Uterus (tissue), 4 donors: ENCODE measurements around the gene ST6GALNAC3. TPM values are rescaled to one million over a fixed set of nuclear protein-coding genes. Genes with fewer than 3 reads are reported as not detected.
"Not testable (repeated sequence)": the region's sequence is repeated elsewhere in the genome, so short reads cannot be mapped to it uniquely, and the experiment has no call there.

Experiments
- DNase-seq, 2 donors: peaks; one replicate each; pipeline ENCODE4 v3.0.0-alpha.2; 2019 to 2020
- H3K27ac ChIP-seq, 2 donors: fragments of 200-600 bp; sonication (generic); 1 replicate in 1 of 2; 2 replicates in 1 of 2; pipeline ENCODE4 v1.5.1; 2016 to 2018
- H3K27me3 ChIP-seq, 2 donors: fragments of 200-600 bp; sonication (generic); one replicate each; pipeline ENCODE4 v1.5.1; 2018 to 2019; ENCODE audit warnings: control low read depth in 1 of 2
- H3K36me3 ChIP-seq, 2 donors: fragments of 200-600 bp; sonication (generic); one replicate each; pipeline ENCODE4 v1.5.1; 2019; ENCODE audit warnings: control low read depth in 1 of 2
- H3K4me1 ChIP-seq, 2 donors: fragments of 200-600 bp; sonication (generic); one replicate each; pipeline ENCODE4 v1.5.1; 2018 to 2019; ENCODE audit warnings: control low read depth in 1 of 2
- H3K4me3 ChIP-seq, 2 donors: fragments of 200-600 bp; sonication (generic); 1 replicate in 1 of 2; 2 replicates in 1 of 2; pipeline ENCODE4 v1.5.1; 2018 to 2019; ENCODE audit warnings: mild to moderate bottlenecking in 1 of 2
- H3K9me3 ChIP-seq, 2 donors: fragments of 200-600 bp; sonication (generic); one replicate each; pipeline ENCODE4 v1.5.1; 2019; ENCODE audit warnings: control low read depth in 1 of 2
- POLR2A ChIP-seq, 2 donors: fragments of 450-650 bp; IDR thresholded peaks; one replicate each; pipeline ENCODE4 v1.6.1; 2016; ENCODE audit warnings: antibody characterized with exemption in 2 of 2, mild to moderate bottlenecking in 1 of 2, moderate library complexity in 1 of 2
- intact Hi-C: fragments of 100-400 bp; cut with DNase I; formaldehyde crosslinking; loops from one replicate; pipeline ENCODE4 v1.15.1; 2023; ENCODE audit warnings: low total_unique reads
- total RNA-seq, 4 donors: library from RNA; depleted of rRNA in 3 of 4; stranded (reverse); fragments of >200 nt in 3 of 4; gene quantifications; one replicate each; pipeline versions ENCODE4 v1.1.0 to v1.2.4, GENCODE V29; 2014 to 2023
- TF ChIP-seq, protein P1 (sequence below), 4 experiments: fragments of 200-600 bp in 2 of 4; fragments of 450-650 bp in 2 of 4; sonication (generic) in 2 of 4; IDR thresholded peaks; one replicate each; pipeline ENCODE4 v1.5.1; 2016 to 2019; ENCODE audit warnings: antibody characterized with exemption in 4 of 4, mild to moderate bottlenecking in 2 of 4, moderate library complexity in 1 of 4
- donor health status: DM: yes; HTN: yes; CAD: no.

The ST6GALNAC3 gene
- total RNA-seq, 4 donors from 2014 or later = 6.7 to 43.4 (median 21.1) TPM

- DNase-seq = no peak
- no peak overlapping the region for H3K27ac ChIP-seq
- no peaks in the 10 kb centered on the region for H3K27me3 ChIP-seq
- no peak overlapping the region for H3K4me3 ChIP-seq
- H3K4me1 ChIP-seq = no peaks in the 10 kb centered on the region
- no peaks in the 10 kb centered on the region for H3K36me3 ChIP-seq
- no peaks in the 10 kb centered on the region for H3K9me3 ChIP-seq
- intact Hi-C loops = no loop called here
- TF ChIP-seq POLR2A (IDR thresholded peaks at IDR 0.05) = no peak
- TF ChIP-seq, protein P1, sequence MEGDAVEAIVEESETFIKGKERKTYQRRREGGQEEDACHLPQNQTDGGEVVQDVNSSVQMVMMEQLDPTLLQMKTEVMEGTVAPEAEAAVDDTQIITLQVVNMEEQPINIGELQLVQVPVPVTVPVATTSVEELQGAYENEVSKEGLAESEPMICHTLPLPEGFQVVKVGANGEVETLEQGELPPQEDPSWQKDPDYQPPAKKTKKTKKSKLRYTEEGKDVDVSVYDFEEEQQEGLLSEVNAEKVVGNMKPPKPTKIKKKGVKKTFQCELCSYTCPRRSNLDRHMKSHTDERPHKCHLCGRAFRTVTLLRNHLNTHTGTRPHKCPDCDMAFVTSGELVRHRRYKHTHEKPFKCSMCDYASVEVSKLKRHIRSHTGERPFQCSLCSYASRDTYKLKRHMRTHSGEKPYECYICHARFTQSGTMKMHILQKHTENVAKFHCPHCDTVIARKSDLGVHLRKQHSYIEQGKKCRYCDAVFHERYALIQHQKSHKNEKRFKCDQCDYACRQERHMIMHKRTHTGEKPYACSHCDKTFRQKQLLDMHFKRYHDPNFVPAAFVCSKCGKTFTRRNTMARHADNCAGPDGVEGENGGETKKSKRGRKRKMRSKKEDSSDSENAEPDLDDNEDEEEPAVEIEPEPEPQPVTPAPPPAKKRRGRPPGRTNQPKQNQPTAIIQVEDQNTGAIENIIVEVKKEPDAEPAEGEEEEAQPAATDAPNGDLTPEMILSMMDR (IDR thresholded peaks at IDR 0.05) = no peak
These were observed 47.3 kb downstream of the ST6GALNAC3 start for GRCh38 chr1:76121850-76122249.

DNA sequence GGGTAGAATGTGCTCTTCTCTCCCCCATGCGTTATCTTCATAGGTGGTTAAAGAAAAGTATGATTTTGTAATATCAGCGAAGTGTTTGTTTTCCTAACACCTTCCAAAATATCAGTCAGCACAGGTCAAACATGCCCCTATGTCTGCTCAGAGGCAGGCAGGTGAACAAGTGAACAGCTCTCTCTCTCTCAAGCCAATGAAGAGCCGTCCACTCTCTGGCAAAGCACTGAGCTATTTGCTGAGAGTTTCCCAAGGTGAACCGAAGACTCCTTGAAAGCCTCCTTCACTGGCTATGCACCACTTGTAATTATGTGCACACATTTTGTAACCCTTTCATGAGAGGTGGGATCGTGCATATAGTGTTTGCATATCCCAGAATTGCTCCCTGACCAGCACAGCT lies 47.7 kb downstream of the ST6GALNAC3 start:
- Histone ChIP-seq H3K4me3 (no peak overlapping the region), H3K27ac (no peak overlapping the region), H3K9me3 (no peaks in the 10 kb centered on the region), H3K36me3 (no peaks in the 10 kb centered on the region), H3K4me1 (no peaks in the 10 kb centered on the region), H3K27me3 (no peaks in the 10 kb centered on the region)
- TF ChIP-seq, protein P1 (IDR thresholded peaks at IDR 0.05) = no peak
- TF ChIP-seq POLR2A (IDR thresholded peaks at IDR 0.05) = no peak
- intact Hi-C loops = no loop called here
- DNase-seq = no peak

- intact Hi-C loops, H3K27ac ChIP-seq, H3K4me1 ChIP-seq, DNase-seq, H3K27me3 ChIP-seq, H3K36me3 ChIP-seq, H3K9me3 ChIP-seq, H3K4me3 ChIP-seq: not testable (repeated sequence)
These were observed 49.0 kb downstream of the ST6GALNAC3 start for GRCh38 chr1:76123411-76124064.

- intact Hi-C loops = no loop called here
- no peaks in the 10 kb centered on the region for H3K36me3 ChIP-seq
- H3K4me1 ChIP-seq = no peaks in the 10 kb centered on the region
- H3K27me3 ChIP-seq = no peaks in the 10 kb centered on the region
- H3K27ac ChIP-seq = no peak overlapping the region
- H3K9me3 ChIP-seq = no peaks in the 10 kb centered on the region
- no peak overlapping the region for H3K4me3 ChIP-seq
- DNase-seq = no peak
- TF ChIP-seq, protein P1 (IDR thresholded peaks at IDR 0.05) = no peak
- no peak for TF ChIP-seq POLR2A (IDR thresholded peaks at IDR 0.05)
These were observed 49.6 kb downstream of the ST6GALNAC3 start for GRCh38 chr1:76124196-76124595.

DNA sequence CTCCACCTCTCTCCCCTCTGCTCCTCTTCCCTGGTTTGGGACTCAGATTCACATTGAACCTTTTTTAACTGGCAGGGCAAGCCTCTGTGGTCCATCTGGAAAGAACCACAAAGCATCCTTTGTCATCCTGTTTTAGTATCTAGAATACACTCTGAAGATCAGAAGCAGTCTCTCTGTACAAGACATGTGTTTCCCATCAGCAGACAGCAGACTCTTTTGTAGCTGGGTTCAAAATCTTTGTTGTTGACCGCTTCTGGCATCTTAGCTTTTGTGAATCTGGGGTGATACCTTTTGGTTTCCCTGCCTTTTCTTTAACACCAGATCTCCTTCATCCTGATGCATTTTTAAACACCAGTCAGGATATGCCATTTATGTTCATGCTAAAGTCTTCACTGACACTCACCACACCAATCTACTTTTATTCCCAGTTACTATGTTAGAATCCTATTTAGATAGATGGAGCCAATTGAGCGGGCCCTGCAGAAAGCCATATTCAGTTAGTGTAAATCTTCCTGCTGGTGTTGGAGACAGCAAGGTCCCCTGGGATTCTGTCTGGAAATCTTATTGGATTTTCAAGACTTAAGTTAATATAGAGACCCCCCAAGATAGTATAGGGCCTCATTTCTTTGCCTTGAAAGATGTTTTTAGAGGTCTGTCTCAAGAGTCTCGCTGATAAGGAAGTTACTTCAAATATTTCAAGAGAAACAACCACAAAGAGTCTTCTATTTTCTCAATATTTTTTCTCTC lies 51.1 kb downstream of the ST6GALNAC3 start:
- TF ChIP-seq POLR2A (IDR thresholded peaks at IDR 0.05) = no peak
- TF ChIP-seq, protein P1 (IDR thresholded peaks at IDR 0.05) = no peak
- no peak overlapping the region for H3K27ac ChIP-seq
- DNase-seq = no peak
- no peaks in the 10 kb centered on the region for H3K9me3 ChIP-seq
- intact Hi-C loops = no loop called here
- no peaks in the 10 kb centered on the region for H3K27me3 ChIP-seq
- no peaks in the 10 kb centered on the region for H3K36me3 ChIP-seq
- no peaks in the 10 kb centered on the region for H3K4me1 ChIP-seq
- no peak overlapping the region for H3K4me3 ChIP-seq
